Ishikawa (cell line): ENCODE measurements around the gene FAM237B.

Experiments
- CEBPB ChIP-seq: IDR thresholded peaks from 2 replicates; pipeline ENCODE4 v1.6.1; 2012
- CREB1 ChIP-seq: IDR thresholded peaks from 2 replicates; pipeline ENCODE4 v1.6.1; 2012; ENCODE audit warnings: low read depth
- EGR1 ChIP-seq: IDR thresholded peaks from 2 replicates; pipeline ENCODE4 v1.6.1; 2012
- EP300 ChIP-seq: IDR thresholded peaks from 2 replicates; pipeline ENCODE4 v1.6.1; 2012; ENCODE audit warnings: borderline replicate concordance
- FOXM1 ChIP-seq: IDR thresholded peaks from 2 replicates; pipeline ENCODE4 v1.6.1; 2012; ENCODE audit warnings: low read depth, borderline replicate concordance
- NFIC ChIP-seq: IDR thresholded peaks from 2 replicates; pipeline ENCODE4 v1.6.1; 2012
- RAD21 ChIP-seq: IDR thresholded peaks from 2 replicates; pipeline ENCODE4 v1.6.1; 2012; ENCODE audit warnings: low read depth
- TAF1 ChIP-seq: IDR thresholded peaks from 2 replicates; pipeline ENCODE4 v1.6.1; 2012; ENCODE audit warnings: low read depth, mild to moderate bottlenecking
- TCF12 ChIP-seq: IDR thresholded peaks from 2 replicates; pipeline ENCODE4 v1.6.1; 2012; ENCODE audit warnings: low read depth
- TEAD4 ChIP-seq: IDR thresholded peaks from 2 replicates; pipeline ENCODE4 v1.6.1; 2012
- YY1 ChIP-seq: IDR thresholded peaks from 2 replicates; pipeline ENCODE4 v1.6.1; 2012; ENCODE audit warnings: low read depth
- ZBTB7A ChIP-seq: IDR thresholded peaks from 2 replicates; pipeline ENCODE4 v1.6.1; 2012; ENCODE audit warnings: low read depth
- TF ChIP-seq, protein P1 (sequence below): IDR thresholded peaks from 2 replicates; pipeline ENCODE4 v1.6.1; 2012
- TF ChIP-seq, protein P2 (sequence below): IDR thresholded peaks from 2 replicates; pipeline ENCODE4 v1.6.1; 2012
- TF ChIP-seq, protein P3 (sequence below): IDR thresholded peaks from 2 replicates; pipeline ENCODE4 v1.6.1; 2012; ENCODE audit warnings: low read depth, mild to moderate bottlenecking

Gene FAM237B

DNA sequence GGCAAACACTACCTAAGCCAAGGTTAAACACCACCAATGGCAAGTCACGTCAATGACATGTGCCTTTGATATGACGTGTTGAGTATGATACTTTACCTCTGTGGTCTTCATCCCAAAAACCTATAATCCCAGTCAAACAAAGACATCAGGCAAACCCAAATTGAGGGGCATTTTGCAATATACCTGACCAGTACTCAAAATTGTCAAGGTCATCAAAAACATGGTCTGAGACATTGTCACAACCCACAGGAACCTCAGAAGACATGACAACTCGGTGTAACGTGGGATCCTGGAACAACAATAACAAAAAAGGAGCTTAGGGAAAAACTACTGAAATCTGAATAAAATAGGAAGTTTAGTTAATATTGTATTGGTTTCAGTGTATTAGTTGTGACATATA, 7.2 kb downstream of the FAM237B start:
- TF ChIP-seq TAF1 (no peak), TCF12 (no peak), EGR1 (no peak), TEAD4 (no peak), NFIC (no peak), CREB1 (no peak), EP300 (no peak), YY1 (no peak)

DNA sequence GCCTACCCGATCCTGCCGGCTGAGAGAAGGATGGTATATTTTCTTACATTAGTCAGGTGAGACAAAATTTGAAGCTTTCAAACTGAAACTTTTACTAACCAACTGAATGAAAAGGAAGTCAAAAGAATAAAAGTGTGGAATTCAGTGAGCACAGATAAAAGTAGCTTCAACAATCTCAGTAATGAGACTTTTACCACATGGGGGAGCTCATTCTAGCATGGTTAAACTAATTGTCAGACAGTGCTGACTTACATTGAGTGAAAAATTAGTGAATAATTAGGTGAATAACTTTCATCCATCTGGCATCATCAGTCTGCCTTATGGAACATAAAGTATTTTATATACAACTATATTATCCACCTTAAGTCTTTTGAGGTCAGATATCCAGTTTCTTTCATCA, 8.4 kb downstream of the FAM237B start:
- TF ChIP-seq YY1 (no peak), ZBTB7A (no peak), TEAD4 (no peak), EP300 (no peak), NFIC (no peak), CREB1 (no peak), CEBPB (no peak), RAD21 (no peak), FOXM1 (no peak), TCF12 (no peak), TAF1 (no peak), EGR1 (no peak)
- TF ChIP-seq, protein P1, sequence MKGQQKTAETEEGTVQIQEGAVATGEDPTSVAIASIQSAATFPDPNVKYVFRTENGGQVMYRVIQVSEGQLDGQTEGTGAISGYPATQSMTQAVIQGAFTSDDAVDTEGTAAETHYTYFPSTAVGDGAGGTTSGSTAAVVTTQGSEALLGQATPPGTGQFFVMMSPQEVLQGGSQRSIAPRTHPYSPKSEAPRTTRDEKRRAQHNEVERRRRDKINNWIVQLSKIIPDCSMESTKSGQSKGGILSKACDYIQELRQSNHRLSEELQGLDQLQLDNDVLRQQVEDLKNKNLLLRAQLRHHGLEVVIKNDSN: no peak
- TF ChIP-seq, protein P2, sequence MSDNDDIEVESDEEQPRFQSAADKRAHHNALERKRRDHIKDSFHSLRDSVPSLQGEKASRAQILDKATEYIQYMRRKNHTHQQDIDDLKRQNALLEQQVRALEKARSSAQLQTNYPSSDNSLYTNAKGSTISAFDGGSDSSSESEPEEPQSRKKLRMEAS: no peak
- TF ChIP-seq, protein P3, sequence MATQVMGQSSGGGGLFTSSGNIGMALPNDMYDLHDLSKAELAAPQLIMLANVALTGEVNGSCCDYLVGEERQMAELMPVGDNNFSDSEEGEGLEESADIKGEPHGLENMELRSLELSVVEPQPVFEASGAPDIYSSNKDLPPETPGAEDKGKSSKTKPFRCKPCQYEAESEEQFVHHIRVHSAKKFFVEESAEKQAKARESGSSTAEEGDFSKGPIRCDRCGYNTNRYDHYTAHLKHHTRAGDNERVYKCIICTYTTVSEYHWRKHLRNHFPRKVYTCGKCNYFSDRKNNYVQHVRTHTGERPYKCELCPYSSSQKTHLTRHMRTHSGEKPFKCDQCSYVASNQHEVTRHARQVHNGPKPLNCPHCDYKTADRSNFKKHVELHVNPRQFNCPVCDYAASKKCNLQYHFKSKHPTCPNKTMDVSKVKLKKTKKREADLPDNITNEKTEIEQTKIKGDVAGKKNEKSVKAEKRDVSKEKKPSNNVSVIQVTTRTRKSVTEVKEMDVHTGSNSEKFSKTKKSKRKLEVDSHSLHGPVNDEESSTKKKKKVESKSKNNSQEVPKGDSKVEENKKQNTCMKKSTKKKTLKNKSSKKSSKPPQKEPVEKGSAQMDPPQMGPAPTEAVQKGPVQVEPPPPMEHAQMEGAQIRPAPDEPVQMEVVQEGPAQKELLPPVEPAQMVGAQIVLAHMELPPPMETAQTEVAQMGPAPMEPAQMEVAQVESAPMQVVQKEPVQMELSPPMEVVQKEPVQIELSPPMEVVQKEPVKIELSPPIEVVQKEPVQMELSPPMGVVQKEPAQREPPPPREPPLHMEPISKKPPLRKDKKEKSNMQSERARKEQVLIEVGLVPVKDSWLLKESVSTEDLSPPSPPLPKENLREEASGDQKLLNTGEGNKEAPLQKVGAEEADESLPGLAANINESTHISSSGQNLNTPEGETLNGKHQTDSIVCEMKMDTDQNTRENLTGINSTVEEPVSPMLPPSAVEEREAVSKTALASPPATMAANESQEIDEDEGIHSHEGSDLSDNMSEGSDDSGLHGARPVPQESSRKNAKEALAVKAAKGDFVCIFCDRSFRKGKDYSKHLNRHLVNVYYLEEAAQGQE: no peak

DNA sequence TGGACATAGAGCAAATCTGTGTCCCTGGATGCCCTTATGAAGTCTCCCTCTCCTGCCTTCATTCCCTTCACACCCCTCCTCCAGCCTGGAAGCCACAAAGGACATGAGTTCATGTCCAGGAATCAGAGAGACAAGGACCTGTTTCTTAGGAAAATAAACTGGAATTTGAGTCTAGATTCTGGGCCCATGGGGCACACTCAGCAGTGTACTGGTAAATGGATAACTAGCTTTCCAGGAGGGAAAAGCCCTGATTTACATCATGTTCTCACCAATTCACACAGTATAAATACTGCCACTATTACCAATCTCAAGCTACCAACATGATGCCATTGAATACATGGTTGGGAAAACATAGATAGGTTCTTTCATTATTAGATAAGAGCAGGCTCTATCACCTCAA, 9.9 kb downstream of the FAM237B start:
- TF ChIP-seq TCF12: no peak
- TF ChIP-seq TAF1: no peak
- TF ChIP-seq, protein P2: no peak
- no peak for TF ChIP-seq CEBPB
- no peak for TF ChIP-seq EGR1
- TF ChIP-seq YY1: no peak
- TF ChIP-seq FOXM1: no peak
- no peak for TF ChIP-seq NFIC
- TF ChIP-seq TEAD4: no peak

DNA sequence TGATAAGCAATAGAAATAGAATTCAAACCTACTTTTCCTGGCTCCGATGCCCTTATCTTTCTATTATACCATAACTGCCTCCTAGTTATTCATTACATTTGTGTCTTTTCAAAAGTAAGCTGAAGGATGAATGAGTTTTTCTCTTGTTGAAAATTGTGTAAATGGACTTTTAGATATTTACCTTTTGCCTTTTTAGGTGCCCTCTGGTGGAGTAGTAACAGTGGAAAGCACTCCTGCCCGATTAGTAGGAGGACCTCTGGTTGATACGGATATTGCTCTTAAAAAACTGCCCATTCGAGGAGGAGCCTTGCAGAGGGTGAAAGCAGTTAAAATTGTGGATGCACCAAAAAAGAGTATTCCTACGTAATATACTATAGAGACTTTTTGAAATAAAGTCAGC, 11.2 kb downstream of the FAM237B start:
- TF ChIP-seq, protein P1: no peak
- TF ChIP-seq ZBTB7A (no peak), TCF12 (no peak), EP300 (no peak), EGR1 (no peak), CREB1 (no peak), FOXM1 (no peak)
- TF ChIP-seq, protein P2: no peak

DNA sequence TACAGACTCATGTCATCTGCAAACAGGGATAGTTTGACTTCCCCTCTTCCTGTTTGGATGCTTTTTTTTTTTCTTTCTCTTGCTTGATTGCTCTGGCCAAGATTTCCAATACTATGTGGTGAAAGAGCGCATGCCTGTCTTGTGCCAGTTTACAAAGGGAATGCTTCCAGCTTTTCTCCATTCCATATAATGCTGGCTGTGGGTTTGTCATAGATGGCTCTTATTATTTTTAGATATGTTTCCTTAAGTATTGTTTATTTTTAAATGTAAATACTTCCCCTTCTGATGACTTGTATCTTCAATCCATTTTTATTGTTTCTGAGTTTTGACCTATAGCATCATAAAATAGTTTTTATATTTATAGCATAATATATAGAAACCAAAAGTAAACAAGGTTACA, 17.9 kb downstream of the FAM237B start:
- TF ChIP-seq CEBPB: no peak
- no peak for TF ChIP-seq TEAD4
- no peak for TF ChIP-seq NFIC
- no peak for TF ChIP-seq TCF12
- no peak for TF ChIP-seq ZBTB7A
- TF ChIP-seq, protein P2: no peak
- TF ChIP-seq FOXM1: no peak
- TF ChIP-seq RAD21: no peak
- no peak for TF ChIP-seq CREB1
- TF ChIP-seq EP300: no peak
- TF ChIP-seq EGR1: no peak
- TF ChIP-seq, protein P3: no peak
- TF ChIP-seq, protein P1: no peak
- no peak for TF ChIP-seq YY1
